HG03060 (cell line): ENCODE results near the gene SPRYD4.

ENCODE experiments used
- ATAC-seq: cut with Tn5 transposase; IDR thresholded peaks from one replicate; pipeline ENCODE4 v1.9.1; 2021; ENCODE audit warnings: low read depth, moderate number of reproducible peaks; ENCODE audit not compliant: unreplicated experiment

SPRYD4 gene

GRCh38 chr12:56520048-56520447 lies 51.7 kb downstream of the SPRYD4 start:
- no peak for ATAC-seq

GRCh38 chr12:56520506-56520905 lies 52.1 kb downstream of the SPRYD4 start:
- ATAC-seq, result no peak

GRCh38 chr12:56521209-56521589 lies 52.8 kb downstream of the SPRYD4 start:
- no peak for ATAC-seq

- peak; percentile 47 for ATAC-seq
Measured at GRCh38 chr12:56521590-56522371, 53.4 kb downstream of the SPRYD4 start, which contains the start of gene RBMS2. RBMS2 (plus strand) TSS chr12:56521820; CDS start chr12:56522024, 204 bp downstream.

- no peak for ATAC-seq
Measured at GRCh38 chr12:56522411-56523193, 54.2 kb downstream of the SPRYD4 start.

GRCh38 chr12:56528846-56529245 lies 60.5 kb downstream of the SPRYD4 start:
- no peak for ATAC-seq
